HG03520 (cell line): Measurements from ENCODE around the gene CHD5.

Source experiments
- ATAC-seq: cut with Tn5 transposase; IDR thresholded peaks from one replicate; pipeline ENCODE4 v1.9.1; 2021; ENCODE audit warnings: mild to moderate bottlenecking, moderate library complexity; ENCODE audit not compliant: unreplicated experiment

CHD5 gene

DNA sequence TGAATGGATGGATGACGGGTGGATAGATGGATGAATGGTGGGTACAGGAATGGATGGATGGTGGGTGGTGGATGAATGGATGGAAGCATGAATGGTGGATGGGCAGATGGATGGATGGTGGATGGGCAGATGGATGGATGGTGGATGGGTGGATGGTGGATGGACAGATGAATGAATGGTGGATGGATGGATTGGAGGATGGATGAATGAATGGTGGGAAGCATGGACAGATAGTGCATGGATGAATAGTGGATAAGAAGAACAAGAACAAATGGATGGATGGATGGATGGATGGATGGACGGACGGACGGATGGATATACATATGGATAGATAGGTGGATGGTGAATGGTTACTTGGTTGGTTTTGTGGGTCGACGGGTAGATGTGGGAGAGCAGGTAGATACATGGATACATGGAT, 4.7 kb downstream of the CHD5 start:
- ATAC-seq: no peak

DNA sequence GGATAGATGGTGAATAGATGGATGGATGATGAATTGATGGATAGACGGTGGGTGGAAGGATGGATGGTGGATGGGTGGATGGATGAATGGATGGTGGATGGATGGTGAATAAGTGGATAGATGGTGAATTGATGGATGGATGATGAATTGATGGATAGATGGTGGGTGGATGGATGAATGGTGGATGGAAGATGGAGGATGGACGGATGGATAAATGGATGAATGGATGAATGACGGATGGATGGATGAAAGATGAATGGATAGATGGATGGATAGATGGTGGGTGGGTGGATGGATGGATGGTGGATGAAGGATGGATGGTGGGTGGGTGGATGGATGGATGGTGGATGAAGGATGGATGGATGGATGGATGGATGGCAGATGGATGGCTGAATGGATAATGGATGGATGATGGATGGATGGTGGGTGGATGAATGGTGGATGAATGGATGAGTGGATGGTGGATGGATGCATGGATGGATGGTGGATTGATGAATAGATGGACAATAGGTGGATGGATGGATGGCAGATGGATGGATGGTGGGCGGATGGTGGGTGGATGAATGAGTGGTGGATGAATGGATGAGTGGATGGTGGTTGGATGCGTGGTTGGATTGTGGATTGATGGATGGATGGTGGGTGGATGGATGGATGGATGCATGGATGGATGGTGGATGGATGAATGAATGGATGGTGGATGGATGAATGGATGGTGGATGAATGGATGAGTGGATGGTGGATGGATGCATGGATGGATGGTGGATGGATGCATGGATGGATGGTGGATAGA, 5.3 kb downstream of the CHD5 start:
- ATAC-seq: no peak

DNA sequence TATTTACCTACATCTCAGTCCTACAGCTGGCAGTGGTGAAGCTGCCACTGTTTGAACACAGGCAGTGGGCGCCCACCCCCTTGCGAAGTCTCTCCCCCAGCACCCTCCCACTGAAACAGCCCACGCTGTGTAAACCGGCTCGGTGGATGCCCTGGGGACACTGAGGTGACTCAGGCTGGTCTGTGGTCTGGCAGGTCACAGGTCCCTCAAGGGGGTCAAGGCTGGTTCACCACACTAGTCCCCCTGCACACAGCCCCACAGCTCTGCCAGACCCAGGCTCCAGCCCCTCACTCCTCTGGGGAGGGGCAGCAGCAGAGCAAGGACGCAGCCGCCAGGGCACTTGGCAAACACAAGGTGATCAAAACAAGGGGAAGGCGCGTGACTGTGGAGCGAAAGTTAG, 7.6 kb downstream of the CHD5 start:
- no peak for ATAC-seq

DNA sequence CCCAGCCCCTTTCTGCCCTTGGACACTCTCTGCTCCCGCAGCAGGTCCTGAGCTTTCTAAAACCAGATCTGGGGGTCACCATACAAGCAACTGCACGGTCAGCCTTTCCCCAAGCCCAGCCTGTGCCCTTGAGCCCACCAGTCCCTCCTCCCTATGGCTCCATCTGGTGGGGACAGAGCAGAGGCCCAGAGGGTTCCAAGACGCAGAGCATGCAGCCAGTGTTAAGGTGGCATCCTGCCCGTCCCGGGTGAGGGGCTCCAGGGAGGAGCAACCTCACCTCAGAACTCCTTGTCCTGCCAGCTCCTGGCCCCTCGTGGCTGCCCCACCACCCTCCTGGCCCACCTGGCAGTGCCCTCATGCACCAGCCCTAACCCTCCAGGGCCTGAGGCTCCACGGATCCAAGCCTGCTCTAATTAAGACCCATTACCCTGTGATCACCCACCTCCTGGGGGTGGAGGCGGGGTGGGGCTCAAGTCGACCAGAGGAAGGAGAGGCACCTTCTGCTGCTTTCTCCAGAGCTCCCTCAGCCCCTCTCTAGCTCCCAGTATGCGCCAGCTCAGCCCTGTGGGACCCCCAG, 8.5 kb downstream of the CHD5 start:
- ATAC-seq: no peak

DNA sequence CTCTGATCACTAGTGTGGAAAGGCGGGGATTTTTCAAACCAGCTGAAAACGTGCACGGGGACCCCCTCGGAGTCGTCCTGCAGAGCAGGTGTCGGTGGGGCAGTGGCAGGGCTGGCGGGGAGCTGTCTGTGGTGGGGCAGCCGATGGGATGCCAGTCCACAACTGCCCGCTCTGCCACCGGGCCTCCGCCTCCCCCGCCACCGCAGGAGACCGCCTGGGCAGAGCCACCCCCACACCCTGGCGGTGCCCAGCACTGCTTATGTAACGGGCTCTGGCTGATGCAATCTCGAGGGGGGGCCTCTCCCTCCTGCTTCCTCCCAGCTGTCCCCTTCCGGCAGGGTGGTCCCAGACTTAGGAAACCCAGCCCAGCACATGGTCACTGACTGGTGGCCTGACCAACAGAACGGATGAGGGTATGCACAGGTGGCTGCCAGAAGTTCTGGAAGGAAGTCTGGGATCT, 9.3 kb downstream of the CHD5 start:
- ATAC-seq: no peak

DNA sequence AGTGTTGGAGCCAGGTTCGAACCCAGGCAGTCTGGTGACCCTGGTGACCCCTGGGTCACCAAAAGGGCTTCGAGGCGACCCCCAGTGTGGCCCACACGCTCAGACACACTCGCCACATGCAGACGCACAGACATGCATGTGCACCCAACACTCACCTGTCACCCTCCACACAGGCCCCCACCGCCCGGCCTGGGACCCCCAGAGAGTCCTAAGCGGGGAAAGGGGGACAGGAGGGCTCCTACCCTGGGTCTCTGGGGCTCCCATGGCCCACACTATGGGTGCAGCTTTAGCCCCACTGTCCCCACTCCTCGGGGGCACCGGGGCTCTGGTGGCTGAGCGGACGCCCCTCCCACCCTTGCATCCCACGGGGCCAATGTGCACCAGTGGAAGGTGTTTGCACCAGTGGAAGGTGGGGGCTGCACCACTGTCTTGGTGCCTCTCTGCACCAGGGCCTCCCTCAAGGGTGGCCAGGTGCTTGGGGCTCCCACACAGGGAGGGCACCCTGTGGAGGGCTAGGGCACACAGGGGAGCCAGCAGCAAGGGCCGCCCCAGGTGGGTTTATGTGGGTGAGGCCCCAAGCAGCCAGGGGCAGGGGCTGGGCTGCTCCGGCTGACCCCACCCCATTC, 9.9 kb downstream of the CHD5 start:
- ATAC-seq: no peak

DNA sequence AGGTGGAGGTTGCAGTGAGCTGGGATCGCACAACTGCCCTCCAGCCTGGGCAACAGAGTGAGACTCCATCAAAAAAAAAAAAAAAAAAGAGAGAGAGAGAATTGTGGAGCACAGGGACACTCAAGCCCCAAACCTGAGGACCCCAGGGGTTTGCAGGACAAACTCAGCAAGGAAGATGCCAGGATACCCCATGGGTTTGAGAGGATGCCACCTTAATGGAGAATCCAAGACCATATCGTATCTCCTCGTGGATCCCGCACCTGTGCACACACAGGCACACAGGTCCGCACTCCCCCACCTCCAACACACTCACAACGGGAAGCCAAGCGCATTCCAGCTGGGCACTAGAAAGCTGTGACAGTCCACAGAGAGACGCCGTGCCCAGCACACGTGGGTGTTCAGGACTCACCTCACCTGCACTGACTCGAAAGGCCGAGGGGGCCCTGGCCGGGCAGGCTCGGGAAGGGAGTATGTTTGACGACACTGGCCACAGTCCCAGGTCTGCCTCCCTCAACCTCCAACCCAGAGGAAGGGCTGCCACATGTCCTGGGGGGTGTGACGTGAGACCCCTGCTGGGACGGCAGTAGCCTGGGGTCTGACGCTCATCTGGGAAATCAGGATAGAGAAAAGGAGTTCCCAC, 11.1 kb downstream of the CHD5 start:
- ATAC-seq: no peak

DNA sequence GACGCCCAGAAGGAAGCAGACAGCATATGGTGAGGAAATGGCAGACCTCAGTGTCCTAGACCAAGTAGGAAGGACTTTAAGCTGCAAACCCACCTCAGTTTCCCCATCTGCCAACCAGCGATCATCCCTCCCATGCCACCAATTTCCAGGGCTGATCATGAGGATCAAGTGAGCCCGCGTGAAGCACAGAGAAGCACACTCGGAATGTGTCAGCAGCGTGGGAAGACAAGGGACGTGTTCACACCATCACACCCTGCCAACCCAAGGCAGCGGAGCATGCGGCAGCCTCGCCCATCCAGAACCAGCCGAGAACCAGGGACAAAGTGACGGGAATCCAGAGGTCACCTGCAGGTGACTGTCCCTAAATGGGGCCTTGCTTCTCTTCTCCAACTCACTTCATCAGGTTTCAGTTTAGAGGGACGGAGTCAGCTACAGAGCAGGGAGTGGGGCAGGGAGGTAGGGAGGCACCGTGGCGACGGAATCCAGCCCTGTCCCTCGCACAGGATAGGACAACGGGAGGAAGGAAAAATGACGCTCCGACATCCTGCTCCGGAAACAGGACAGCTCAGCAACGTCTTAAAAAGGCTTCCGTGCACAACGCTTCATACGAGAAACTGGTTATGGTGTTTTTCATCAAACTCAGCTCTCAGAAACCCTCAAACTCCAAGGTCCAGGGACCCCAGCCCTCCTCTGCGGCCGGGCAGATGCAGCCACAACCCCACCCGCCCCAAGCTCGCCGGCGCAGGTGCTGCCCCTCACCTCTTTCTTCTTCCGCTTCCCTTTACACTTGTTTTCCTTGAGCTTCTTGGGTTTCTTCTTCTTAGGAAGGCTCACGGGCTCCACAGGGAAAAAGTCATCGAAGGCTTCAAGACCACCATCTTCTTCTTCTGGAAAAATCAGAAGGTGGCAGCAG, 12.5 kb downstream of the CHD5 start:
- ATAC-seq: no peak

DNA sequence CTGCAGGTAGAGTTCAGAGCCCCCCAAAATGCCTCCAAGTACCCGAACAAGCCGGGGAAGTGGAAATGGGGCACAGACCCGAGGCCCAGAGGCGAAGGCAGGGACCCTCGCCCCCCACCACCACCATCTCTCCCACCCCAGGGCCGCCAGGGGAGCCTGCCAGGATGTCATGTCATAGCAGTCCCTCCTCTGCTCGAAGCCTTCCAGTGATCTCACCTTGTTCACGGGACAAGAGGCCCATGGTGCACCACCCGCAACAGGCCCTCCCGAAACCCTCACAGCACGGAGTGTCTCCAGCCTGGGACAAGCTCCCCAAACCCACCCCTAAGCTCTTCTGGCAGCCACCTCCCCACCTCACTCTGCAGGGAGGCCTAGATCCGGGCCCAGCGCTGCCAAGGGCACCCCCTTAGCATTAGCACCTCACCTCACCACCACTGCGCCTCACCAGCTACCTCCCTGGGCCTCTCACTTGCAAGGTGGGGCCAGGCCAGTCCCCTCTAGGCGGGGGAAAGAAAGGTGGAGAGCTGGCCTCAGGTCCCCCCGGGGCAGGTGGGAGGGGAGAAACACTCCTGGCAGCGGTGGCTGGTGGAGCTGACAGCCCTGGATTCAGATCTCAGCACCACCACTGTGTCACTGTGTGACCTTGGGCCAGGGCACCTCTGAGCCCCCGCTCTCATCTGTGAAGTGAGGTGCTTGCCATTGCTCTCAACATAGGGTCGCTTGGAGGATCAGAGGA, 13.3 kb downstream of the CHD5 start:
- no peak for ATAC-seq

DNA sequence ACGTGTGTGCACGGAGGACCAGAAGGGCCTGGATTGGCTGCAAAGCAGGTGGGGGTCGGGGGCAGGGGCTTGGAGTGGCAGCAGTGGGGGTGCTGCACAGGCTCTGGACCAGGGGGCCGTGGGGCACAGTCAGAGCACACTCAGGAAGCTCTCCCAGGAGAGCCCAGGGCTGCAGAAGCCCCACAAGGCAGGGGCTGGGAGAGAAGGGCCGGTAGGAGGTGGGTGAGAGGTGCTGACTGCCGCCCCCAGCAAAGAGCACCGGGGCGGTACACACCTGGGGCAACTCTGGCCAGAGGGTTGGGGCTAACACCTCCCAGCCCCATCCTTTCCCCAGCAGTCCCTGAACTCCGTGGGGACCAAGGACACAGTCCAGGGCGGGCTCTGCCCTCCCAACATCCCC, 13.9 kb downstream of the CHD5 start:
- no peak for ATAC-seq

DNA sequence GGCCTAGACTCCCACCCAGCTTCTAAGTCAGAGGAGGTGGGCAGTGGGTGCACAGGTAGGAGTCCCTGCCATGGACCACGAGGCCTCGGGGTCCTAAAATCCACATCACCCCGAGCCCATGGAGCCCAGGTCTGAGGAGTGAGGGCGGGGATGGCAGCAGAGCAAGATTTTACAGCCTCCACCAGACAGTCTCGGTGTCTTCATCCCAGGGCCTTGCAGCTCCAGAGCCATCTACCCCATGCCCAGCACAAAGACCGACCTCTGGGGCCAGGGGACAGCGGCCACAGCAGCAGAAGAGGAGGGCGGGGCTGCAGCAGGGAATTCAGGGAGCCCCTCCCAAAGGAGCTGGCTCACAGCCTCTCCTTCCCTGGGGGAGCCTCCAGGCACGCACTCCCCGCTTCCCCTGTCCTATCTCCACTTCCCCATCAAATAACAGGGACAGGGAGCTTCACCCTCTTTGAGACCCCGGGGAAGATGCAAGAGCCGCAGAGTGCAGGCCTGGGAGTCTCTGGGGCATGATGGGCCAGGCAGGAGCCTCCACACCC, 14.6 kb downstream of the CHD5 start:
- no peak for ATAC-seq

DNA sequence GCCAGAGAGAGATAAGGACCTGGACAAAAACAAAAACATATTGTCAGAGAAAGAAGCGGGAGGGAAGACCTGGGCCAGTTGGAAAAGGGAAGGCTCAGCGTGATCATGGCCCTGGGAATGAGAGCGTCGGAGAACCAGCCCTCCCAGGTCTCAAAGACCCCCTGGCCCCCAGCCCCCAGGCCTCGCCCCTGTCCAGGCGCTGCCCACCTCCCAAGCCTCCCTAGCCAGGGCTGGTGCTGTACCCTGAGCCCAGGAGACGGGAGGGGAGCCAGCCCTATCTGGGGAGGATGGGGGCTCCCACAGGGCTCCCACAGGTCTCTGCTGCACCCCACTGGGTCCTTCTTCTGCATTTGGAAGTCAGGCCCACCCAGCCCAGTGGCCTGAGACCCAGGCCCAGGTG, 15.1 kb downstream of the CHD5 start:
- no peak for ATAC-seq

DNA sequence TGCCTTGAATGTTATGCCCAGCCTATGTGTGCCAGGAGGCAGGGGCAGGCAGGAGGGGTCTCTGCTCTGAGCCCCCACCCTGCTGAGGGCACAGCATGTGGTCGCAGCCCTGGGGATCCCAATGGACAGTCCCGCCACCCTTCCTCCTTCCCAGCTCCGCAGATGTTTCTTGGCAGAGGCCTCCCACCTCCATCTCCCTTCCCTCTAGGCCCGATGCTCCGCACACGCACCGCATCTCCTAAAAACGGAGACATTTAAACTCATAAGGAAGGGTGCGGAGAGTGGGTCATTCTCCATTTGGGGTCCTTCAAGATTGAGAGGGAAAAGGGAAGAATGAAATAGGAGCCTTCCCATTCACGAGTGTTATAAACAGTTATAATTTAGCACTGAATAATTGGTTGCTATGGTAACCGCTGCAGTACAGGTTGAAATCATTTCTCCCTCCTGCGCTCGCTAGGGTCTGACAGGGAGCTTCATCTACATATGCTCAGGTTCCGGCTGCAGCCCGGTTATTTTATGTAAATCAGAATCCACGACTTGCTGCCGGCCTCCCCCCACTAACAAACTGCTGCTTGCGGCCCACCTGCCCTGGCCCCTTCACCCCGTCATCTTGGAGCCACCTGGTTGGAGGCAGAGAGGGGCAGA, 16.0 kb downstream of the CHD5 start:
- ATAC-seq: no peak

DNA sequence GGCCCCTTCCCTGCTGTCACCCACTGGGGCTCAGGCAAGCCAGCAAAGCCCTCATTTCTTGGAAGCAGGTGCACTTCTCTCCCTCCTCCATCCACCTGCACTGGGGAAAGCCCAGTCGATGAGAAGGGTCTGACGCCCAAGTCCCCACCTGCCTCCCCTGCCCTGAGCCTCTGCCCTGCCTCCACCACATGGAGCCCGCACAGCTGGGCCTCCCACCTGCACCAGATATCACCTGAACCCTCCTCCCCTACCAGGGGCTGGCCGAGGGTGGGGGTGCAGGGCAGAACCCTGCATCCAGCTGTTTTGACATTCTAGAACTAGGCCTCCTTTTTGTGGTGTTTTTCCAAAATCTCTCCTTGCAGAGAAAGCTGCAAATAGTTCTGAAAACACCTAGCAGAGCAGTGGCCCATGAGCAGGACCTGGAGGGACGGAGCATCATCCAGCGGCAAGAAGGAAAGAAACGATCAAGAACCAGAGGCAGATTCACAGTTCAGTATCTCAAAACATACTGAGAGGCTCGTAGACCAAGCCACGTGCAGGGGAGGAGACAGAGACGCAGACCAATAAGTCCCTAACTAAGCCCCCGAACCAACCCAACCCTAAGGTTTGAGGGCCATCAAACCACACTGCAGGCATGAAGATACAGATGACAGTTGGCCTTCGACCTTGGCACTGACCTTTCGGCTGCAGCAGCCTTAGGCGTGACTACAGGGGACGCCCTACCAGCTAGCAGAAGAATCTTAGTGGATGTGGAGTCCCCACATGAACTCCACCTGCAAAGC, 16.7 kb downstream of the CHD5 start:
- no peak for ATAC-seq

DNA sequence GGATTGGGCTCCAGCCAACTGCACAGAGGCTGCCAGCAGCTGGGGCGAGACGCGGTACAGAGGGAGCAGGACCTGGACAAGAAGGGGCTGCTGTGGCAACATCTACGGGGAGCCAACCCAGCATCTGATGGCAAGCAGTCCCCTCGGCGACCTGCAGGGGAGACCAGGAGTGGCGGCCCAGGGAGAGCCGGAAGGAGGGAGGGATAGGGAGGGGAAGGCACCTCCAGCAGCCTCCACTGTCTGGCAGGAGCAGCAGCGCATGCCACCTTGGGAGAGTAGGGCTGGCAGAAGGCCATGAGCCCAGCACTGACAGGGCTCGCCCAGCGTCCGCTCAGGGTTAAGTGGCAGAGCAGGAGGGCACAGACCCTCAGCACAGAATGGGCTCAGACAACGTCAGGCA, 17.3 kb downstream of the CHD5 start:
- ATAC-seq: no peak

DNA sequence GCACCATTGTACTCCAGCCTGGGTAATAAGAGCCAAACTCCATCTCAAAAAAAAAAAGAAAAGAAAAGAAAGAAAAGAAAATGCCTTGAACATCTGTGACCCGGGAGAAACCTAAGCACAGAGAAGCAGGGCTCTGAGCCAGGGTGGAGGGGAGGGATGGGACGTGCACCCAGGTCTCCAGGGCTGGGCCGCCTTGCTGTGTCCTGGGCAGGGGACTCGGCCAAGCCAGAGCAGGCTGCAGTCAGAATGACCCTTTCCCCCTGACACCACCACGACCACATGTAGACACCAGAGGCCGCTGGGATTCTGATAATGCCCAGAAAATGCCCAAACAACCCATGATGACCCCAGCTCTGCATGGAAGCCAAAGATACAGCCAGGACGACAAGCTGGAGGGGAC, 17.8 kb downstream of the CHD5 start:
- ATAC-seq: no peak

DNA sequence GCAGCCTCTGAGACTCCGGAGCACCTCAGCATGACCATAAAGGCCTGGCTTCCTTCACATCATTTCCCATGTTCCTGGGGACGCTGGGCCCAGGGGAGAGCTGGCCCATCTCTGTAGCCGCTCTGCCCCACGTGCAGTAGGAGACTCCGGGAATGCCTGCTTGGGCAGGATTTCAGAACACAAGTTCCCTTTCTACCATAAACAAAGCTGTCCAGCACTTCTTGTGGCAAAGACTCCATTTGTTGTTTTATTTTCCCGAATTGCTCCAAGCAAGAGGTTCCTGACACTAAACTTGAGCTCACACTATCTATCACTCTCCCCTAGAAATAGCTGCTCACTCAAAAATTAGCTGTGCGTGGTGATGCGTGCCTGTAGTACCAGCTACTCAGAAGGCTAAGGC, 21.9 kb downstream of the CHD5 start:
- no peak for ATAC-seq

DNA sequence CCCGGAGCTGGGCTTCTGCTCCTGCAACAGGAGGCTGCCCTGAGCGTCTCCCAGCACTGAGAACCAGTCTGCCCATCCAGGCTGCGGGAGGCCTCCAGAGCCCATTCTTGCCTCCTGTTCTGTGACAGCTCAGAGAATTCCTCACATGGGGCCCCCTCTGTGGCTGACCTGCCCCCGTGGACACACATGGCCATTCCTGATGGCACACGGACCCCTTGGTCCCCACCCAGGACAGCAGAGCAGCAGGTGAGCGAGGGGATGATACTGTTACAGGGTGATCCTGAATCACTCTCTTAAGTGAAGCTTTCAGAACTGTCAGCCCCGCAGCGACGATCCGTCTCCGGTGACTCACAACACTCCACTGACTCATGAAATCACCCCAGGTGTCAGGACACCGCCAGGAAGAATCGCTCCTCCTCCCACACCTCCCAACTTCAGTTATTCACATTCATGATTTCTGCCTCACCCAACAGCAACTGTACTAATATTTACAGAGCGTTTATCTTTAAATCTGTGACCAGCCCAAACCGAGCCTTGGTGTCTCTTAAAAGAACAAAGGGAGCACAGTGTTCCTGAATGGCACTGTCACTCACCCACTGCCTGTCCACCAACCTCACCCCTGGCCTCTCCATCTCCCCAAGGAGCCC, 22.5 kb downstream of the CHD5 start:
- no peak for ATAC-seq
